NOMO-1 (cell line): ENCODE measurements around the gene PCNX2.

Experiments used
- DNase-seq, 2 experiments: peaks; one replicate each; lab custom pipeline; 2025; ENCODE audit not compliant: unreplicated experiment in 2 of 2; lab: John Stamatoyannopoulos, UW

Gene PCNX2

GRCh38 chr1:233079574-233079973 lies 216.0 kb downstream of the PCNX2 start:
- no peak for DNase-seq

GRCh38 chr1:233078396-233078795 lies 217.1 kb downstream of the PCNX2 start:
- DNase-seq = no peak

GRCh38 chr1:233075915-233076295 lies 219.6 kb downstream of the PCNX2 start:
- no peak for DNase-seq

- no peak for DNase-seq
These were observed 229.4 kb downstream of the PCNX2 start for GRCh38 chr1:233066087-233066486.

GRCh38 chr1:233065685-233066084 lies 229.8 kb downstream of the PCNX2 start:
- no peak for DNase-seq

- no peak for DNase-seq
These were observed 230.5 kb downstream of the PCNX2 start for GRCh38 chr1:233064988-233065387.

- DNase-seq = no peak
These were observed 232.1 kb downstream of the PCNX2 start for GRCh38 chr1:233063462-233063861.

- no peak for DNase-seq
These were observed 234.3 kb downstream of the PCNX2 start for GRCh38 chr1:233061265-233061664.

- no peak for DNase-seq
These were observed 235.0 kb downstream of the PCNX2 start for GRCh38 chr1:233060461-233060994.

GRCh38 chr1:233057836-233058235 lies 237.7 kb downstream of the PCNX2 start:
- DNase-seq = no peak

- no peak for DNase-seq
These were observed 239.5 kb downstream of the PCNX2 start for GRCh38 chr1:233055879-233056641.

- no peak for DNase-seq
These were observed 249.9 kb downstream of the PCNX2 start for GRCh38 chr1:233045588-233045987.

- DNase-seq = peak in 1 of 2 experiments; percentile 8
These were observed 252.7 kb downstream of the PCNX2 start for GRCh38 chr1:233042834-233043233.

- DNase-seq = no peak
These were observed 255.0 kb downstream of the PCNX2 start for GRCh38 chr1:233040494-233040893.

GRCh38 chr1:233038581-233038980 lies 256.9 kb downstream of the PCNX2 start:
- no peak for DNase-seq

- no peak for DNase-seq
These were observed 257.7 kb downstream of the PCNX2 start for GRCh38 chr1:233037843-233038242.

- DNase-seq = no peak
These were observed 260.7 kb downstream of the PCNX2 start for GRCh38 chr1:233034836-233035235.

- DNase-seq = no peak
These were observed 262.2 kb downstream of the PCNX2 start for GRCh38 chr1:233033361-233033760.

- no peak for DNase-seq
These were observed 262.6 kb downstream of the PCNX2 start for GRCh38 chr1:233032916-233033315.

GRCh38 chr1:233031521-233031920 lies 264.0 kb downstream of the PCNX2 start:
- DNase-seq = no peak

GRCh38 chr1:233027046-233027445 lies 268.5 kb downstream of the PCNX2 start:
- DNase-seq = no peak

- no peak for DNase-seq
These were observed 270.0 kb downstream of the PCNX2 start for GRCh38 chr1:233025567-233025966.

GRCh38 chr1:233025157-233025556 lies 270.4 kb downstream of the PCNX2 start:
- DNase-seq = no peak
